SU-DHL-6 (cell line): ENCODE data around the gene CDH23.

ENCODE experiments used
- H2AFZ ChIP-seq: fragments of 200-600 bp; sonication (generic); 2 replicates; pipeline ENCODE4 v1.6.1; 2014; ENCODE audit warnings: low read depth, mild to moderate bottlenecking, moderate library complexity, mixed read lengths, antibody characterized with exemption, low read length; ENCODE audit not compliant: severe bottlenecking
- H3F3A ChIP-seq: fragments of 200-600 bp; shearing (Covaris generic); 2 replicates; pipeline ENCODE4 v1.6.0; 2016; ENCODE audit warnings: antibody characterized with exemption, mild to moderate bottlenecking; ENCODE audit not compliant: insufficient read depth
- H3K27ac ChIP-seq: fragments of 200-600 bp; sonication (generic); 2 replicates; pipeline ENCODE4 v1.5.1; 2016; ENCODE audit warnings: low read depth, mild to moderate bottlenecking, low read length, moderate library complexity, mixed read lengths
- H3K27me3 ChIP-seq: fragments of 200-600 bp; sonication (generic), shearing (Covaris generic); 2 replicates; pipeline ENCODE4 v1.6.0; 2014; ENCODE audit warnings: mild to moderate bottlenecking, low read length
- H3K36me3 ChIP-seq: fragments of 200-600 bp; sonication (generic); 2 replicates; pipeline ENCODE4 v1.6.1; 2014; ENCODE audit warnings: mild to moderate bottlenecking, low read length, mixed read lengths
- H3K4me2 ChIP-seq: fragments of 300-600, 200-600 bp; shearing (Covaris generic), sonication (generic); 2 replicates; pipeline ENCODE4 v1.6.0; 2014; ENCODE audit warnings: low read length, low read depth, mild to moderate bottlenecking; ENCODE audit not compliant: poor library complexity, severe bottlenecking
- H3K4me3 ChIP-seq: fragments of 200-600 bp; sonication (generic); 2 replicates; pipeline ENCODE4 v1.5.1; 2014; ENCODE audit warnings: antibody characterized with exemption, low read length, mild to moderate bottlenecking, mixed read lengths; ENCODE audit not compliant: insufficient read depth, poor library complexity, severe bottlenecking
- H3K79me2 ChIP-seq: fragments of 200-600 bp; sonication (generic); 2 replicates; pipeline ENCODE4 v1.6.1; 2014; ENCODE audit warnings: mild to moderate bottlenecking, low read length, moderate library complexity; ENCODE audit not compliant: insufficient read depth
- H3K9ac ChIP-seq: fragments of 200-600 bp; sonication (generic); 2 replicates; pipeline ENCODE4 v1.7.0; 2014; ENCODE audit warnings: mild to moderate bottlenecking, low read length
- H3K9me2 ChIP-seq: fragments of 200-600 bp; sonication (generic); replicated peaks from 2 replicates; pipeline ENCODE4 v1.6.1; 2014; ENCODE audit warnings: low read length; ENCODE audit not compliant: insufficient read depth
- H3K9me3 ChIP-seq: fragments of 200-600 bp; sonication (generic); 2 replicates; pipeline ENCODE4 v1.6.1; 2014; ENCODE audit warnings: low read length, mixed read lengths; ENCODE audit not compliant: insufficient read depth
- H4K20me1 ChIP-seq: fragments of 200-600 bp; sonication (generic); 2 replicates; pipeline ENCODE4 v1.6.1; 2014; ENCODE audit warnings: low read depth, mild to moderate bottlenecking, antibody characterized with exemption, low read length, moderate library complexity, mixed read lengths
- CTCF ChIP-seq: fragments of 200-600 bp; sonication (generic); IDR thresholded peaks from one replicate; pipeline ENCODE4 v1.5.1; 2017; ENCODE audit warnings: antibody characterized with exemption, mild to moderate bottlenecking, low read length, moderate library complexity; ENCODE audit not compliant: insufficient read depth, poor library complexity, severe bottlenecking
- EZH2phosphoT487 ChIP-seq: fragments of 200-600 bp; sonication (generic), shearing (Covaris generic); conservative IDR thresholded peaks from 2 replicates; pipeline ENCODE4 v1.6.1; 2018; ENCODE audit warnings: mild to moderate bottlenecking, antibody characterized with exemption, low read length, moderate library complexity, mixed read lengths

Gene CDH23

GRCh38 chr10:71714592-71714991 lies 317.9 kb downstream of the CDH23 start:
- Histone ChIP-seq H3K27me3 (no peaks in the 10 kb centered on the region), H3K36me3 (no peaks in the 10 kb centered on the region), H2AFZ (no peak overlapping the region), H3K27ac (no peak overlapping the region), H3K9me2 (no peaks in the 10 kb centered on the region), H3K9ac (no peak overlapping the region), H3K4me3 (no peak overlapping the region), H3K4me2 (no peak overlapping the region), H4K20me1 (no peaks in the 10 kb centered on the region), H3K79me2 (no peaks in the 10 kb centered on the region), H3K9me3 (no peaks in the 10 kb centered on the region), H3F3A (no peaks in the 10 kb centered on the region)
- TF ChIP-seq CTCF (no peak), EZH2phosphoT487 (no peak)

GRCh38 chr10:71715026-71715425 lies 318.3 kb downstream of the CDH23 start:
- H3K4me3 ChIP-seq = no peak overlapping the region
- no peak overlapping the region for H3K4me2 ChIP-seq
- H3K27ac ChIP-seq = no peak overlapping the region
- H3K36me3 ChIP-seq = no peaks in the 10 kb centered on the region
- TF ChIP-seq CTCF = no peak
- no peak for TF ChIP-seq EZH2phosphoT487
- no peaks in the 10 kb centered on the region for H4K20me1 ChIP-seq
- no peaks in the 10 kb centered on the region for H3K9me3 ChIP-seq
- no peaks in the 10 kb centered on the region for H3K79me2 ChIP-seq
- no peaks in the 10 kb centered on the region for H3K27me3 ChIP-seq
- no peak overlapping the region for H3K9ac ChIP-seq
- no peak overlapping the region for H2AFZ ChIP-seq
- no peaks in the 10 kb centered on the region for H3F3A ChIP-seq
- no peaks in the 10 kb centered on the region for H3K9me2 ChIP-seq

- no peaks in the 10 kb centered on the region for H3K27me3 ChIP-seq
- H3K27ac ChIP-seq = no peak overlapping the region
These were observed 319.1 kb downstream of the CDH23 start for GRCh38 chr10:71715860-71716259.

More at GRCh38 chr10:71715860-71716259, 319.1 kb downstream of the CDH23 start:
- H3K9ac ChIP-seq = no peak overlapping the region
- H3K4me2 ChIP-seq = no peak overlapping the region
- TF ChIP-seq CTCF (no peak), EZH2phosphoT487 (no peak)
- H3K9me3 ChIP-seq = no peaks in the 10 kb centered on the region
- H3K36me3 ChIP-seq = no peaks in the 10 kb centered on the region
- H2AFZ ChIP-seq = no peak overlapping the region
- H3K9me2 ChIP-seq = no peaks in the 10 kb centered on the region
- no peaks in the 10 kb centered on the region for H3K79me2 ChIP-seq
- H4K20me1 ChIP-seq = no peaks in the 10 kb centered on the region
- H3K4me3 ChIP-seq = no peak overlapping the region
- no peaks in the 10 kb centered on the region for H3F3A ChIP-seq
